ENCODE results near the gene DHRS7.

DNA sequence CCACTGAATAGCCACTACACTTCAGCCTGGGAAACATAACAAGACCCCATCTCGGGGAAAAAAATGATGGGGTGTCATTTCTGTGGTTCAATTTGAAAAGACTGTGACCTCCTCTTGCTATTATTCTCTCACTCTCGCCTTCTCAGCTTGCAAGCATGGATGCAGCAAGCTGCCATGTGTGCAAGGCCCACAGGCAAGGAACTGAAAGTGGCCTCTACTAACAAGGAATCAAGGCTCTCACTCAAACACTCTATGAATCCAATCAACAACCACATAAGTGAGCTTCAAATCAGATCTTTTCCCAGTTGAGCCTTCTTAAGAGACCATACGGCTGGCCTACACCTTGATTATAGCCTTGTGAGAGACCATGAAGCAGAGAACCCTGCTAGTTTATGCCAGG, 17.9 kb upstream of the DHRS7 start:
- TF ChIP-seq RAD21 (IDR thresholded peaks at IDR 0.05; ENCODE audit: low read length) (no peak), SIN3A (IDR thresholded peaks at IDR 0.05; ENCODE audit: borderline replicate concordance, low read depth, low read length) (no peak)

All from SK-N-SH (cell line).